Activated T-cell treated with anti-CD3 and anti-CD28 coated beads, Interleukin-2, amount 50 U/mL, for 4 hours (primary cell): ENCODE data around the gene CLNS1A. TPM values are rescaled to one million over a fixed set of nuclear protein-coding genes. Genes with fewer than 3 reads are reported as not detected.
"Not testable (repeated sequence)": the region's sequence is repeated elsewhere in the genome, so short reads cannot be mapped to it uniquely, and the experiment has no call there.

Source experiments
- ATAC-seq, 2 donors: fragments of 200-7000 bp; cut with Tn5 transposase; one replicate each; pipeline ENCODE4 v1.10.0; 2021
- DNase-seq: peaks from one replicate; pipeline ENCODE4 v3.0.0-alpha.2; 2020
- H3K27me3 Mint-ChIP-seq: one replicate; pipeline ENCODE4 v1.8.0; 2021; ENCODE audit warnings: low read depth, mixed read lengths
- H3K36me3 Mint-ChIP-seq: one replicate; pipeline ENCODE4 v1.8.0; 2022; ENCODE audit warnings: mixed read lengths; ENCODE audit not compliant: insufficient read depth
- H3K4me1 Mint-ChIP-seq: one replicate; pipeline ENCODE4 v1.8.0; 2021; ENCODE audit warnings: low read depth, mixed read lengths
- H3K4me3 Mint-ChIP-seq: one replicate; pipeline ENCODE4 v1.8.0; 2021; ENCODE audit warnings: mild to moderate bottlenecking, moderate library complexity, mixed read lengths
- H3K9me3 Mint-ChIP-seq: one replicate; pipeline ENCODE4 v1.8.0; 2021; ENCODE audit warnings: mixed read lengths
- total RNA-seq, 3 donors: library from RNA; stranded (reverse); gene quantifications; one replicate each; pipeline ENCODE4 v1.2.1, GENCODE V29; 2021

The CLNS1A gene
- total RNA-seq, 3 donors from 2014 or later: 145 to 159 (median 153) TPM

DNA sequence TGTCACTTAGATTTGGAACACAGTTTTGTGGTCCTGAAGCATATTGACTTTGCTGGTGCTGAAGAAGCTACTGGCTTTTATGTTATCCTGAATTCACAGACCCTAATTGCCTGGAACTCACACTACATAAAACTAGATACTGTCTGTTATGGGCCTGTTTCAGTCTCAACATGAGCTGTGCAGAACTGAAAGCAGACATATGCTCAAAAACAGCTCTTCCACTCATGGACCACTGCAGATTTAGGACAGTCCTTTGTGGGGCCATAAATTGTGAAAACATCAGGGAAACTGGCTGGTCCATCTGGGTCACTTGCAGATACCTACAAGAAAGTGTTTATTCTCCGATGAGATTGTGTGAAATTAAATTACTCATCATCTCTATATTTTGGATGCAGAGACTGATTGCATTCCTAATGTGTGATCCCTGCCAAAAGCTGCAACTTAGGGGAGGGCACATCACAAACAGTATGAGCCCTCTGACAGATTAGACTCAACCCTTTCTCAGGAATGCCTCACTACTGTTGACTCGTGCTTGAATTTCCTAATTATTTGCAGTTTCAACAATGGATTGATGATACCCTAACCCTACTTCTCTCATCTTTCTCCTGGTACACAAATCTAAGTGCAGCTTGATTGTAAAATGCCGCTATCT lies 10.2 kb upstream of the CLNS1A start:
- DNase-seq: no peak
- H3K36me3 Mint-ChIP-seq: no peaks in the 10 kb centered on the region
- no peak overlapping the region for H3K4me3 Mint-ChIP-seq
- peaks cover 20% of the 10 kb centered on the region for H3K27me3 Mint-ChIP-seq
- H3K9me3 Mint-ChIP-seq: no peaks in the 10 kb centered on the region
- H3K4me1 Mint-ChIP-seq: no peaks in the 10 kb centered on the region
- ATAC-seq: no peak

DNA sequence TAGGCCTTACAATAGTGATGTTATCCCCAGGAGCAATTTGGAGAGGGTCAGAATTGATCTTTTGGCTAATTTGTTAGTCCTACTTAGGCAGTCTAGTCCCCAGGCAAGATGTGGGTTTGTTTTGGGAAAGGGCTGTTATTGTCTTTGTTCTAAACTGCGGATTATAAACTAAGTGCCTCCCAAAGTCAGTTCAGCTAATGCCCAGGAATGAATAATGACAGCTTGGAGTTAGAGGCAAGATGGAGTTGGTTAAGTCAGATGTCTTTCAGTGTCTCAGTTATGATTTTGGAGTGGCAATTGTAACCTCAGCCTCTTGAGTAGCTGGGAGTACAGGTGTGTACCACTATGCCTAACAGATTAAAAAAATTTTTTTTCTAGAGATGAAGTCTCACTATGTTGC lies 7.3 kb upstream of the CLNS1A start:
- Mint-ChIP-seq H3K9me3 (peaks cover 3% of the 10 kb centered on the region), H3K4me3 (no peak overlapping the region), H3K4me1 (no peaks in the 10 kb centered on the region), H3K36me3 (no peaks in the 10 kb centered on the region), H3K27me3 (peaks cover 16% of the 10 kb centered on the region)
- DNase-seq (no peak), ATAC-seq (no peak)

DNA sequence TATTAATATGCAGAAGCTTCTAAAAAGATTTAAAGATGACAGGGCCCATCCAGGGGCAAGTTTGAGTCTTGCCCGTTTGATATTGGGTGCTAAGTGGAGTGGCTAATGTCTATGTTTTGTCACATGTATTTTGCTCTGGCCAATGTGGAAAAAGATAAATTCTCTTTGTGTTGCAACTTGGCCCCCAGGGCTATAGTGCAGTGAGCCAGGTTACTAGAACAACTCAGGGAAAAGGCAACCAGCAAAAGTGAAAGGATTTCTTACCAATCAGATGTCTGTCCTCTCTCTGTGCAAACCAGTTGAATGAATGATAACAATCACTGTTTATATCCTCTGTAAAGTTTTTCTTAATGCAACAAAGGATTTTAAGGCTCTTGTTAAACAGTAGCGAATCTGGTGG lies 4.6 kb upstream of the CLNS1A start:
- H3K27me3 Mint-ChIP-seq: peaks cover 10% of the 10 kb centered on the region

GRCh38 chr11:77636731-77637344 lies 756 bp downstream of the CLNS1A start:
- H3K4me3 Mint-ChIP-seq: peak overlapping the region; percentile 95
- no peaks in the 10 kb centered on the region for H3K27me3 Mint-ChIP-seq
- peaks cover 16% of the 10 kb centered on the region for H3K36me3 Mint-ChIP-seq
- H3K4me1 Mint-ChIP-seq: peaks cover 43% of the 10 kb centered on the region
- H3K9me3 Mint-ChIP-seq: peaks cover 3% of the 10 kb centered on the region
- DNase-seq (no peak), ATAC-seq (no peak)

More for the DNA sequence above, 4.6 kb upstream of the CLNS1A start:
- peaks cover 7% of the 10 kb centered on the region for H3K4me1 Mint-ChIP-seq
- H3K4me3 Mint-ChIP-seq: no peak overlapping the region
- H3K36me3 Mint-ChIP-seq: no peaks in the 10 kb centered on the region
- no peak for DNase-seq
- ATAC-seq: no peak
- H3K9me3 Mint-ChIP-seq: peaks cover 3% of the 10 kb centered on the region

DNA sequence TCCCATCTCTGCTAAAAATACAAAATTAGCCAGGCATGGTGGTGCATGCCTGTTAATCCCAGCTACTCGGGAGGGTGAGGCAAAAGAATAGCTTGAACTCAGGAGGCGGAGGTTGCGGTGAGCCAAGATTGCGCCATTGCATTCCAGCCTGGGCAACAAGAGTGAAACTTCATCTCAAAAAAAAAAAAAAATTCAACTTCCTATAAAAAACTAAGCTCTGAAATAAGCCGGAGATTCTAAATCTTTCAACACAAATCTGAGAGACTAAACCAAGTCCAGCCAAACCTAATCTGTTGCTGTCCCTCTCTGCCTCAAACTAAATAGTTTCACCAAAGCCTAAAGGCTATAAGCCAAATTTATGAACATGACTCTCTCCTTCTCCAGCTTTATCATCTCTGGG lies 3.7 kb downstream of the CLNS1A start:
- not testable (repeated sequence) for H3K27me3 Mint-ChIP-seq, H3K4me3 Mint-ChIP-seq, DNase-seq, H3K9me3 Mint-ChIP-seq, ATAC-seq
- peaks cover 21% of the 10 kb centered on the region for H3K36me3 Mint-ChIP-seq
- H3K4me1 Mint-ChIP-seq: peaks cover 55% of the 10 kb centered on the region

DNA sequence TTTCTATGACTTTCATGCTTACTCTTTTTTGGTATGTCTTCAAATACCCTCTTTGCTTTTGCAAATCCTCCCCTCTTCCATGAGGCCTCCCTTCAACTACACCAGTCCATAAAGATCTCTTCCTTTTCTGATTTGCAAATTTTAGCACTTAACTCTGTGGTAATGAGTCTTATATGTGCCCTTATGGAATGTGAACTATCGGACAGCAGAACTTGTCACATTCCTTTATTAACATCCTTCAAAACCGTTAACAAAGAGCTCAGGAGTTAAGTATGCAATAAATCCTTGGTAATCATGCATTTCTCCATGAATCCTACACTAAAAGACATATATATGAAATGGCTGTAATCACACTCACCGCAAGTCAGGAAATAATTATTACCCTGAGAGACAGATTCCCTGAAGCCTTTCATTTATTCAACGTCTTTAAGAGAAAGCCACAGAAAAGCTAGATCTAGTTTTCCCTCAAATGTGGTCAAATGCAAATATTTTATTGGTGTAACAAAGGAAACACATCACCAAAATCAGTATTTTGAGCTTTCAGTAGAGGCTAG lies 7.4 kb downstream of the CLNS1A start:
- Mint-ChIP-seq H3K9me3 (no peaks in the 10 kb centered on the region), H3K4me3 (no peak overlapping the region), H3K4me1 (peaks cover 34% of the 10 kb centered on the region), H3K36me3 (peaks cover 13% of the 10 kb centered on the region), H3K27me3 (no peaks in the 10 kb centered on the region)
- ATAC-seq (no peak), DNase-seq (no peak)

DNA sequence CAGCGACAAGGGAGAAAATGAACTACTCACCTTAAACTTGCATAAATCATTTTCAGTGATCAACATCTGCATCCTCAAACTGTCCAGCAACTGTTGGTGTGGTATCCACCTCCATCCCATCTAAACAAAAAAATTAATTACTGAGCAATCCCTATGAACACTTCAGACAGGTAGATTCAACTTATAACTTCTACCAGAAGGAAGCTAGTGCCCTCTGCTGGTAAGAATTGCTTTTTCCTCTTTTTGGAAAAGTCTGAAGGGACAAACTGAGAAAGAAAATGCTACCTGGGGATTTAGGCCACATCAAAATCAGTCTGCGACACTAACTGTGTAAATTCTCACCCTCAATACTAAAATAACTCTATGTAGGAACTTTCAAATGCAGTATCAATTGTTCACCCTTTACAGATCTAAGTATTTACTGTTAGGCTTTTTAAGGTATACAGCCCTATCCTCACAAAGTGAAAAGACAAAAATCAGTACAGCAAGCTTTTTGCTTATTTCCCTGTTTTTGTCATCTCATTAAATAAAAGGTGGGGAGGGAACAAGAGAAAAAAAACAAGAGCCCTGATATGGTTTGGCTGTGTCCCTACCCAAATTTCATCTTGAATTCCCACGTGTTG lies 17.9 kb downstream of the CLNS1A start:
- no peak for DNase-seq
- H3K4me1 Mint-ChIP-seq: no peaks in the 10 kb centered on the region
- ATAC-seq: peak in 1 of 2 donors; percentile 40
- peaks cover 55% of the 10 kb centered on the region for H3K36me3 Mint-ChIP-seq
- H3K4me3 Mint-ChIP-seq: no peak overlapping the region
- H3K27me3 Mint-ChIP-seq: no peaks in the 10 kb centered on the region
- no peaks in the 10 kb centered on the region for H3K9me3 Mint-ChIP-seq

- Mint-ChIP-seq H3K9me3 (no peaks in the 10 kb centered on the region), H3K27me3 (no peaks in the 10 kb centered on the region), H3K4me1 (no peaks in the 10 kb centered on the region), H3K36me3 (peaks cover 53% of the 10 kb centered on the region), H3K4me3 (no peak overlapping the region)
- no peak for ATAC-seq
- no peak for DNase-seq
Observed at GRCh38 chr11:77617892-77618291, 19.7 kb downstream of the CLNS1A start.

DNA sequence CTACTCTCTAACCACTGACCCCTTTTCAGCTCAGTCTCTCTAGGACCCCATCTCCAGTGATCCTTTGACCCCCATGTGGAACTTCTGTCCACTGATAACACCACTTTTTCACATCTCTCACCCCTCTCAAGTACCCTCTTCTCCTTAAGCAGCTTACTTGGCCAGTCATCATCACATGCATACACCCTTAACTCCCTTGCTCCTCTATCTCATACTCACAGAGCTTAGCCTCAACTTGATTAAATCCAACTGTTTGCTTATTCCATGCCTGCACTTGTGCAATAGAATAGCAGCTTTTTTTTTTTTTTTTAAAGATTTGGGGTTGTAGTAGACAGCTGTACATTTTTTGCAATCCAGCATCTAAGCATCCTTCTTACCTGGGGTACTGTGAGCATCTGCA lies 25.7 kb downstream of the CLNS1A start:
- H3K4me3 Mint-ChIP-seq: no peak overlapping the region
- H3K27me3 Mint-ChIP-seq: no peaks in the 10 kb centered on the region
- H3K9me3 Mint-ChIP-seq: no peaks in the 10 kb centered on the region
- no peak for DNase-seq
- peaks cover 34% of the 10 kb centered on the region for H3K36me3 Mint-ChIP-seq
- no peaks in the 10 kb centered on the region for H3K4me1 Mint-ChIP-seq
- no peak for ATAC-seq

- Mint-ChIP-seq H3K36me3 (peaks cover 25% of the 10 kb centered on the region), H3K9me3 (no peaks in the 10 kb centered on the region), H3K4me3 (no peak overlapping the region), H3K4me1 (no peaks in the 10 kb centered on the region), H3K27me3 (no peaks in the 10 kb centered on the region)
- ATAC-seq (no peak), DNase-seq (no peak)
Observed at GRCh38 chr11:77609234-77609633, 28.4 kb downstream of the CLNS1A start.

DNA sequence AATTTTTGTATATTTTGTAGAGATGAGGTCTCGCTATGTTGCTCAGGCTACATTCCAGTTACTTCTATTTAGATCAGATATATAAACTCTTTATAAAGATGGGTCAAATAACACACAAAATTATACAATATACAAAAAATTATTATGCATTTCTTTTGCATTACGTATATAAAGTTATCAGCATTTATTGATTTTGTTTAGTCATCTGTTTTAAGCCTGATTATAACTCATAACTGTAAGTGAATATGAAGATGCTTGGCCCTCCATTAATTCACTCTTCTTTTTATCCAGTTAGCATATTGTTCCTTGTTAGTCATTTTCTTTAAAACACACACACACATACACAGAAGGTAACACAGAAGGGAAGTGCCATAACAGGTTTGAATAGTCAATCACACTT lies 33.3 kb downstream of the CLNS1A start:
- Mint-ChIP-seq H3K4me3 (no peak overlapping the region), H3K9me3 (no peaks in the 10 kb centered on the region), H3K4me1 (no peaks in the 10 kb centered on the region), H3K27me3 (no peaks in the 10 kb centered on the region), H3K36me3 (peaks cover 15% of the 10 kb centered on the region)
- DNase-seq (no peak), ATAC-seq (no peak)

- ATAC-seq (peak in 1 of 2 donors; percentile 18), DNase-seq (no peak)
- Mint-ChIP-seq H3K4me1 (no peaks in the 10 kb centered on the region), H3K27me3 (no peaks in the 10 kb centered on the region), H3K4me3 (no peak overlapping the region), H3K36me3 (peaks cover 10% of the 10 kb centered on the region), H3K9me3 (no peaks in the 10 kb centered on the region)
Observed at GRCh38 chr11:77602381-77603088, 35.1 kb downstream of the CLNS1A start.

- no peaks in the 10 kb centered on the region for H3K9me3 Mint-ChIP-seq
- peaks cover 7% of the 10 kb centered on the region for H3K36me3 Mint-ChIP-seq
- no peak for DNase-seq
- ATAC-seq: no peak
- H3K27me3 Mint-ChIP-seq: no peaks in the 10 kb centered on the region
- H3K4me3 Mint-ChIP-seq: no peak overlapping the region
- H3K4me1 Mint-ChIP-seq: no peaks in the 10 kb centered on the region
Observed at GRCh38 chr11:77598195-77598594, 39.4 kb downstream of the CLNS1A start.

DNA sequence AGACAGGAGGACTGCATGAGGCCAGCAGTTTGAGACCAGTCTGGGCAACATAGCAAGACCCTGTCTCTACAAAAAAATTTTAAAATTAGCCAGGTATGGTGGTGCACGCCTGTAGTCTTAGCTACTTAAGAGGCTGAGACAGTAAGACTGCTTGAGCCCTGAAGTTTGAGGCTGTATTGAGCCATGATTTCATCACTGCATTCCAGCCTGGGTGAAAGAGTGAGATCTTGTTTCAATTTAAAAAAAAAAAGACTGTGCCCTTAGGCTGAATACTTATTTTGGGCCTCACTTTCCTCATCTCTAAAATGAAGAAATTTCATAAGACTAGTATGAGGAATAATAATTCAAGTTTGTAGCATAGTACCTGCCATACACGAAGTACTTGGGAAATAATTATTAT lies 41.0 kb downstream of the CLNS1A start:
- ATAC-seq (no peak), DNase-seq (no peak)
- Mint-ChIP-seq H3K36me3 (peaks cover 3% of the 10 kb centered on the region), H3K27me3 (no peaks in the 10 kb centered on the region), H3K9me3 (no peaks in the 10 kb centered on the region), H3K4me1 (no peaks in the 10 kb centered on the region), H3K4me3 (no peak overlapping the region)
